NCI-H345 treated with DMSO at 0.1 percent for 48 hours (cell line): ENCODE measurements around the gene POLR3C.
"Not testable (repeated sequence)": the region's sequence is repeated elsewhere in the genome, so short reads cannot be mapped to it uniquely, and the experiment has no call there.

ENCODE experiments used
- DNase-seq: peaks from one replicate; lab custom pipeline; 2025; ENCODE audit not compliant: unreplicated experiment; lab: John Stamatoyannopoulos, UW

The POLR3C gene

DNA sequence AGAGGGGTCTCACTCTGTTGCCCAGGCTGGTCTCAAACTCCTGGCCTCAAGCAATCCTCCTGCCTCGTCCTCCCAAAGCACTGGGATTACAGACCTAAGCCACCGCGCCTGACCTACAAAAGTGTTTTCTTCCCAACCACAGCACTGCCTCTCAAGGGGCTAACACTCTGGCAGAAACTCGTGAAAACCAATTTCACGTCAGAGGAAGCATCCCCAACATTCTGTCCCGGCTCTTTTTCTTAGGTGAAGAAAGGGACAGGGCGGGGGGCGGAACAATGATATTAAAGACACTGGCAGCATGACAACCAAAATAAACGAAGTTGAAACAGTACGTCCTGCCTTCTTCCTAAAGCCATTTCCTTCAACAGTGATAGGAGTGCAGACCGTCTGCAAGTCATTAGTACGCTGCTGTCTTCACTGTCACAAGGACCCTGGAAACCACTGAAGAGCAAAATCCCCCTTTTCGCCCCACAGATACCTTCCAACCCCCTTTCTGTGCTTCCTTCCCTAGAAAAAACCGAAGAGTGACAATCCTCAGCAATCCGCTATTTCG is 1.1 kb upstream of the POLR3C start:
- DNase-seq, result not testable (repeated sequence)

DNA sequence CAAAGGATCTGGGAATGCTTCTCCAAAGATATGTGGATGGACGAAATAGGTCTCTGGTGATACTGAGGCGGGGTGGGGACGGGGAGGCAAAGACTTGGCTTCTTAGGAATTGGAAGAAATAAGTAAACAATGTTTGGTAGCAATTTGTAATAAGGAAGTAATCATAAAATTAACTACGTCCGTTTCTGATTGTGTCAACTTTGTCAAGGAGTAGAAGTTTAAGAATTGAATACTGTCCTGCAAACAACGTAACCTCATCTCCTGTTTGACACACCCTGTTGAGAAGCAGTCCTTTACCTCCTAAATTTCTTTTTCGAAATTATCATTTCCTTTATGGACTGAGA is 471 bp downstream of the POLR3C start:
- no peak for DNase-seq

DNA sequence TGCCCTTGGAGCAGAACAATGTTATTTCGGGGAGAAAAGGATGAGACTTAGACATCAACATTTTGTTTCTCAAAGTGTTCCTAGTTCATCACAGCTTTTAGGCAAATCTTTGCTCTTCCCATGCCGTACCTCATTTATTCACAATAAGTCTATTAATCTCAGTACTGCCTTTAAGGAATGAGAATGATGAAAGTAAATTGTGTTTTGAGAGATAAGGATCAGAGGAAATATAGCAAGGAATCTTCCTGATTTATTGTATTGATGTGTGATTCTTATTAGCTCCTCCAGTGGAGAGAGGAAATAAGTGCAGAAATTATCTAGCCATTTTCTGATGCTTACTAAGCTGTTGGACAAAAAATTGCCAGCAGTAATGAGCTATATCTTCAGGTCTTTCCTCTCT is 2.0 kb downstream of the POLR3C start:
- no peak for DNase-seq

DNA sequence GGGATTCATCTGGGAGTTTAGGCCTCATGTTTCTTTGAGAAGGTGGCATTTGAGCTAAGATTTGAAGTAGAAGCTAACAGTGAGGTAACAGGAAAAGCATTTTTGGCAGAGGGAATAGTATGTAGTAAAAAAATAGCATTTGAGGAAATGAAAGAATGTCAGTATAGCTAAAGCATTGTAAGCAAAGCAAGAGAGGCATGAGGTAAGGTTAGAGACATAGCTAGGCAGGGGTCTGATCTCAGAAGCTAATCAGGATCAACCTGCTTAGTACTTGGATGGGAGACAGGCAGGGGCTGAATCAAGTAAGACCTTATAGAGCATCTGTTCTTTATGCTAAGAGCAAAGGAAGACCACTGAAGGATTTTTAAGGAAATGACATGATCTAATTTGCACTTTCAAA is 4.0 kb downstream of the POLR3C start:
- no peak for DNase-seq

DNA sequence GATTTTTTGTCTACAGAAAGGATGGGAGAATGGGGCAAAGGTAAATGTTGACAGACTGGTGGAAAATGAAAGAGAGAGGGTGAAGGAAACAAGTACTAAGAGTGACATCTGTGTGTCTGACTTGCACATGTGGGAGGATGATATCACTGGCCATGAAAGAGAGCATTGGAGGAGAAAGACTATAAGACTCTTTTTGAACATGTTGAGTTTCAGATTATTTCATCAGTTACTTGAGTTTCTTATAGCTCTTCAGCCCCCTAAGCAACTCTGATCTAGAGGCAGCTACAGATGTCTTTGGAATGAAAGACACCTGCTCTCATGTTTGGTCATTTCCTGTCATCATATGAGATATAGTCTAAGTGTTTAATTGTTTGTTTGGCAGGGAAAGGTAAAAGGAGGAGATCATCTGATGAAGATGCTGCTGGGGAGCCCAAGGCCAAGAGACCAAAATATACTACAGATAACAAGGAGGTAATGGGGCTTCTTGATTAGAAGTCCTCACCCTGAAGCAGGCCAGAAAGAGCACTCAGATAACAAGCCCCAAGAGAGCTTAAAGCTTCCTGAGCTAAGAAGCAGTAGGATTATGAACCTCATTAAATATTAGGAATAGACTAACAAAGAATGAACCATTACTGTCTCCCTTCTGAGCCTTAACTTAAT is 4.5 kb downstream of the POLR3C start:
- DNase-seq, result no peak

DNA sequence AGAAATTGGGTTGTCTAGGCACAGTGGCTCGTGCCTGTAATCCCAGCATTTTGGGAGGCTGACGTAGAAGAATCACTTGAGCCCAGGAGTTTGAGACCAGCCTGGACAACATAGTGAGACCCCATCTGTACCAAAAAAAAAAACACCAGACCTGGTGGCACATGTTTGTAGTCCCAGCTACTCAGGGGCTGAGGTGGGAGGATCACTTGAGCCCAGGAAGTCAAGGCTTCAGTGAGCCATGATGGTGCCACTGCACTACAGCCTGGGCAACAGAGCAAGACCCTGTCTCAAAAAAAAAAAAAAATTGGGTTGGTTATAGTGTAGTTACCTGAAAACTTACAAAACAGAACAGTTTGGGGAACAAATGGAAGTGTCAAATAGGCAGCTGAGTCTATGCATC is 6.8 kb downstream of the POLR3C start:
- DNase-seq, result not testable (repeated sequence)

DNA sequence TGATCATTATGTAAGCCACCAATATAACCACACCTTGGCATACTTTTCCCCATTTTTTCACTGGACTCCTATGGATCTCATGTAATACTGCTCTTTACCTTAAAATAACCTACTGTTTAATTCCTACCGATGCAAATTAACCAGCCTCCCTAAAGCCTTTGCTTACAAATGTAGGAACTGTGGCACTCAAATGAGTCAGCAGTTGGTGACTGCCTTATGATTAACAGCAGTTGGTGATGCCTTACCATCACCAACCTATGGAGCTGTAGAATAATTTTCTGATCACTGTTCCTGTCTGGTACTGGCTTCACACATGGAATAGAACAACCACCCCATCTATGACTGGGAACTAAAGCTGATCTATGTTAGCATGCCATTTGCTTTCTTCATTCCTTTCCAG is 13.7 kb downstream of the POLR3C start:
- no peak for DNase-seq

DNA sequence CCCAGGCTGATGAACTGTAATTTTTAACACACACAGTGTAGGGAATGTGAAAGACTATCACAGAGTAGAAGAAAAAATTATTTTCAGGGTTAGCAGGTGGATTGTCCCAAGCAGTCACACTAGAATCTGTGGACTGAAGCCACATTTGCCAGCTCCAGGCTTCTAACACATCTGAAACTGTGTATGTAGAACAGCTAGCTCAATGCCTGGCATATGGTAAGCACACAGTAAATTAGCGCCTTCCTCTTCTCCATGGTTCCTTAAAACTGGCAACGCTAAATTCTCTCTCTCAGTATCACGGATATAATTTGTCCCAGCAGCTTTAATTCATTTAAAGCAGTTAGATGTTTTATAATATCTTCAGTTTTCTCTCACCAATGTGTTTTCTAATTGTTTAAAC is 19.0 kb downstream of the POLR3C start:
- DNase-seq, result no peak

DNA sequence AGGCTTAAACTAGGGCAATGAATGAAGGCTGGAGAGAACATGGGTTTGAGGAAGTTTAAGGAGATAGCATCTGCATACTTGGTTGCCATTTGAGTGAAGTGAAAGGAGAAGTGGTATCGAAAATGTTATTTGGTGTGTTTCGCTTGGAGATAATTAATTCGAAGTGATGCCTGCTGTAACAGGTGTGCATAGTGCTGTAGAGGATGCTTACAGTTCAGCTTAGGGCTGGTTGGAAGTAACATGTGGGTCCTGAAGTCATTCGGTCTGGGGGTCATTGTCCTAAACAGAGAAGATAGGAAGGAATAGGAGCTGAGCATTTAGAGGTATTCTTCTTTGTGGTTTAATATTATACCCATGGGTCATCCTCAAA is 21.1 kb downstream of the POLR3C start:
- no peak for DNase-seq

DNA sequence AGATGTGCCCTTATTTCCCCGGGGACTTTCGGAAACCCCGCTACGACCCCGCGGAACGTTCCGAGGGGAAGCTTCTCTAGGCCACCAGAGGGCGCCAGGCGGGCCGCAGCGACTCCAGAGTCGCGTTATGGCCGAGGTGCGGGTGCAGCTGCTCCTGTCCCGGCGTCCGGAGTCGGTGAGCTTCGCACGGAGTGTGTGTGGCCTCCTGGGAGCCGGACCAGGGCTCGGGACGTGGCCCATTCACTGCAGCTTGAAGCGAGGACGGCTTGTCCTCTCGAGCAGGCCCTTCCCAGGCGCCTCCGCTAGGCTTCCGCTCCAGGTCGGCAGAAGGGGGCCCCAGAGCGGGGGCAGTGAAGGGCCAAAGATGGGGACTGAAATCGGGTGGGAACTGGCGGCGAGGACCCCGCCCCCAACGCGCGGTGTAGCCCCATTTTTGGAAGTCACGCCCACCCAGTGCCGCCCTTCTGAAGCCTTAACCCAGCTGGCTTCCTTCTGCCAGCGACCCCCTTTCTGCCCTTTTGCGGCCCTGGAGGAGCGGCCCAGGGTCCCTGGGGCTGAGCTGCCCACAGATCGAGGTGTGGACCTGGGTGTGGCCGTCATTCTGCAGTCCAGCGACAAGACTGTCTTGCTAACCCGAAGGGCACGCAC is 21.6 kb downstream of the POLR3C start, which contains the start of gene NUDT17:
Gene NUDT17, plus strand, starts transcription at position 117 of the 648 bp plus-strand sequence. Its CDS starts 11 bp downstream, at position 128.
- peak; percentile 92 for DNase-seq

DNA sequence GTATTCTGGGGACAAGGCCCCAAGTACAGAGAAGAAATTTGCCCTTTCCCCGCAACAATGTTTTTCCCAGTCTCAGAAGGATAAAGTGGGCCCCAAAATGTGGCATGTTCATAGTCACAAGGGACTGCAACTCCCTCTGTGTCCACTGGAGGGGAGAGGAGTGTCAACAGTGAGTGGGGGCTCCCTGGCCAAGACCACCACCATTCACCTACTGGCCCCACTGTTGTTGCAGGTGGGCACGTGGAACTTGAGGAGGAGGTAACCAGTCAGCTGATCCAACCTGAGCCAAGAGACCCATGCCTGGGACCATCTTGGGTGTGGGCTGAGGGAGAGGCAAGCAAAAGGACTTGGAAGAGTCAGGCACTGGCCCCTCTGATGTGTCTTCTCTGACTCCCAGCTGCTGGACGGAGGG is 22.2 kb downstream of the POLR3C start:
- peak; percentile 34 for DNase-seq

DNA sequence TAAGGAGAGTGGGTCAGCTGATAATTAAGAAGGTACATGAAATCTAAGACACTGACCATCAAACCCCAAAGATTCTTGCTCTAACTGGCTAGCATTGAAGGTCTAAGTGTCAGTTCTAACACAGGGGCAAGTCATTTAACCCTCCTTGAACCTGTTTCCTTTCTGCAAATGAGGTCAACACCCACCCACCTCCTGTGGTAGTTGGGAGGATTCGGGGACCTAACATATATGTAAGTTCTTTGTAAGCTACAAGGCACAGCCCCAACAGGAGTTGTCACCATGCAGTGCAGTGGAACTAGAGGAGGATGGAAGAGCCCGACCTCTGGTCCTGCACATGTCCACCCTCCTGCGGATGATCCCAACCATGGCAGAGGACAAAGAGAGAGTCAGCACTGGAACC is 23.8 kb downstream of the POLR3C start:
- no peak for DNase-seq

DNA sequence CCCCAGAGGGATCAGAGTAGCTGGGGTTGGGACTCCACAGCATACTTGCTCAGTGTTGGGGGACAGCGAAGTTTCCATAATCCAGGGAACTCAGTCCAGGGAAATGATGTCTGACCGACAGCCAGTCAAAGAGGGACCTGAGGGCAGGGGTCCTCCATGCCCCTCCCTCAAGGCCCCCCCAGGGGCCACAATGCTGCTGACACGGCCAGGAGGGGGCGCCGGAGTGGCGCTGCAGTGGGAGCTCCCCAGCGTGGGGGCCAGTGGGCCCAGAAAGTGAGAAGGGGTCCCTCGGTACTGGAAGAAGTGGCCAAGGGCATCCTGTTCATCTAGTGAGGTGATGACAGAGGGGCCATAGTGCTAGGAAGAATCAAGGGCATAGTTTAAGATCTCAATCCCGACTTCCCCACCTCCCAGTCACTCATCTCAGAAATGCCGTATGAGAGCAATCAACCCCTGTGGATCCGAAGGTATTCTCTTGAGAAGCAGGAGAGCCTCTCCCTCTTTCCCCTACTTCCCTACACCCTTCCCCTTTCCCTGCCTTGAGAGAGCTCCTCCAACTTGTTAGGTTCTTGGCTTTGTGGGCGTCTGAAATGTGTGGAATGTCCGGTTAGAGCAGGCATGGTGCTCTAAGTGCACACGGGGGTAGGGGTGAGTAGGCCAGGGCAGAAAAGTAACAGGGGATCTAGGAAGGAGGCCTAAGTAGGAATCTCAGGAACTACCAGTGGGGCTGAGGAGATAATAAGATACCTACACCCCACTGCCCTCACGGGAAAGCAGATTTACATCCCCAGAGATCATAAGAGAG is 25.6 kb downstream of the POLR3C start:
- DNase-seq, result no peak

DNA sequence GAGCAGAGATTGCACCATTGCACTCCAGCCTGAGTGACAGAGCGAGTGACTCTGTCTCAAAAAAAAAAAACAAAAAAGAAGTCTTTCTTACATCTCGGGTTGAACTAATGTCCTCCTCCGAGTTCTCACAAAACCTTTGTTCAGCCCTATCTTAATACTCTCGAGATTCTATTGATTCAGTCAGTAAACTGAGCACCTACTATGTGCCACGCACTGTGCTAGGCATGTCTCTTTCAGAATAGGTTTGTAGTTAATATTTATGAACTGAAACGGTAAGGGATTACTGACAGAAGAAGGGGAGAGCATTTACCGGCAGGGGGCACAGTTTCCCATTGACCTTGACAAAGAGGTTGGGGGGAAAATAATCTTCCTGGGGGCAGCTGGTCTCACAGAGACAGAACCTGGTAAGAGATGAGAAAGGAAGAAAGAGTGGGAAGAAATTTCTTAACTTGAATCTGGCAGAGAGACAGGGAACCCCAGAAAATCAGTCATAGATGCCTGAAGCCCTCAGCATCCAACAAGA is 31.5 kb downstream of the POLR3C start:
- DNase-seq, result no peak

DNA sequence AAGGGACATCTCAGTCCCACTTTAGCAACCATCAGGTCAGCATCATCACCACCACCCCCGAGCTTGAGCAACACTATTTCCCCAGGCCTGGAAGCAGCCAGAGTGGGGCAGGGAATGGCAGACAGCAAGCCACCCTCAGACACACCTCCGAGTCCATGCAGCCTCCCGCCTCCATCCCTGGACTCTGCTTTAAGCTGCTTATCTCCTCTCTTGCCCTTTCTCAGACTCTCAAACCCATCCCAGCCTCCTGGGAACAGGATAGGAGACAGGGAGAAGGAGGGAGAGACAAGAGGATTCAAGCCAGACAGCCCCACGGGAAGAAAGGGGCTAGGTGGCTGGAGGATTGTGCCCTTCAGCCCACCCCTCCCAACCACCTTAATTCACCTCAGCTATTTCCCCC is 33.2 kb downstream of the POLR3C start:
- no peak for DNase-seq

DNA sequence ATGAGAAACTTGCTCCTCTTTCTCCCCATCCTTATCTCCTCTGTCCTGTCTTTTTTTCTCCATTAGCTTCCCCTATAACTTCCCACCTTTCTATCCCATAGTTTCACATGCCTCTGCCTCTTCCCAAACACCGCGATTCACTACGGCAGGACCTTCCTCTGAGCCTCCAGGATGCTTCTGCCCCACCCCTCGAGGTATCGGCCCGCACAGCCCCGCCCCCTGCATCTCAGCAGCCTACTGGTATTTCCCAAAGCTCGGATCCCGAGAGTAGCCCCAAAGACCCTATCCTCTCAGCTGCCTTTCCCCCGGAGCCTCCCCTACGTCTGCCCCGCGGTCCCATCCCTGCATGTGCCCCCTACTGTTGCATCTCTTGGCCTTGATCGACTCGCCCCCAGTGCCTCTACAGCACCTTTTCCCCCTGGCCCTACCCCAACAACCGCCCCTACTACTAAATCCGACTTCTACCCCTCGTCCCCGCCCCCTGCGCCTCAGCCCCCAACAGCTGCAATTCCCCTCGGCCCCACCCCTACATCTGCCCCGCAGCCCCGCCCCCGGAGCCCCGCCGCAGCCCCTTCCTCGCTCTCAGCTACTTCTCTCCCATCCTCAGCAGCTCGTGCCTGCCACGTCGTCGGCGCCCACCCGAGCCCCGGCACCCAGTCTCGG is 34.4 kb downstream of the POLR3C start:
- DNase-seq, result peak; percentile 88

DNA sequence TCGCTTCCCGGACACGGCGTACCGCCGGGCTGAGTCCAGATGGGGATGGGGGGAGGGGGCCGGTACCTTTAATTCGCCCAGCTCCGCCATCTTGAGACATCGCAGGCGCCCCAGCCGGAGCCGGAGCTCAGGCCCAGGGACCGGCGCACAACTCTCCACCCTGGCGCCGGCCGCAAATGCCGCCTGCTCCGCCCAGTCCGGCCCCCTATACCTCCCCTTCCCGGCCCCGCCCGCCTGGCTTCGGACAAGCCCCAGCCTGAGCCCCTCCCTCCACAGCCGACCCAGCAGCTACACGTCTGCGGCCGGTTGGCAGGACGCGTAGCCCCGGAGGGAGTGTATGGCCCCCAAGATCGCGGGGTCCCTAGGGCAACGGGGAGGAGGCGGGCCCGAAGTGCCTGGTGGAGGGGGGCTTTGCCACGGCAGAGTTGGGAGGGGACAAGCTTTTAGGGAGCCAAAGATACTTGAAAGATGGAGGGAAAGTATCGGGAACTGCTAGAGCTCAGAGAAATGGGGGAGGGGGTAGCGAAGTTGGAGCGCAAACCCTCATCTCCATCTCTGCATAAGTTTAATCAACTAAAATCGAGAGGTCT is 35.0 kb downstream of the POLR3C start, which contains the start of gene PIAS3:
Gene PIAS3, minus strand, starts transcription at position 181 of the 590 bp plus-strand sequence. Its CDS starts 91 bp downstream, at position 90.
- DNase-seq, result peak; percentile 99

DNA sequence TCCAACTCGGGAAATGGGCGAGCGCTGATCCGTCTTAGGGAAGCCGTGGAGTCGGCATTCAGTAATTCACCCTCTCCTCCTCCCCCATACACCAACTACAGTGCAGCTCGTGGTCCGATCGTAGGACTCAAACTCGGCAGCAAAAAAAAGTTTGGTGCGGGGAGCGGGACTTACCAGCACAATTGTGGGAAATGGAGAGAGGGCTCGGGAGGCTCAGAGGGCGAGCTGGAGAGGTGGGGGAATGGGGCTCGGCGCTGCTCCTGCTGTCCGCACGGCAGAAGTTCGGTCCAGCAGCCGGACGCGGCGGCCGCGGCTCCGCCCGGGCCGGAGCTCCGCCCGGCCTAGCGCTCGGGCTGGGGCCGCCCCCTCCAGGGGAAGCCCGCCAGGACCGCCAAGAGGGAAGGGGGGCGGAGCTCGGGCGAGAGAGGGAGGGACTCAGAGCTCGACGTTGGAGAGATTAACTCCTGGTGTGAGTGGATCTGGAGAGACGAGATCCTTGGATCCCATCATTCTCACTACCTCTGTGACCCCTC is 35.6 kb downstream of the POLR3C start:
- DNase-seq, result peak; percentile 97

DNA sequence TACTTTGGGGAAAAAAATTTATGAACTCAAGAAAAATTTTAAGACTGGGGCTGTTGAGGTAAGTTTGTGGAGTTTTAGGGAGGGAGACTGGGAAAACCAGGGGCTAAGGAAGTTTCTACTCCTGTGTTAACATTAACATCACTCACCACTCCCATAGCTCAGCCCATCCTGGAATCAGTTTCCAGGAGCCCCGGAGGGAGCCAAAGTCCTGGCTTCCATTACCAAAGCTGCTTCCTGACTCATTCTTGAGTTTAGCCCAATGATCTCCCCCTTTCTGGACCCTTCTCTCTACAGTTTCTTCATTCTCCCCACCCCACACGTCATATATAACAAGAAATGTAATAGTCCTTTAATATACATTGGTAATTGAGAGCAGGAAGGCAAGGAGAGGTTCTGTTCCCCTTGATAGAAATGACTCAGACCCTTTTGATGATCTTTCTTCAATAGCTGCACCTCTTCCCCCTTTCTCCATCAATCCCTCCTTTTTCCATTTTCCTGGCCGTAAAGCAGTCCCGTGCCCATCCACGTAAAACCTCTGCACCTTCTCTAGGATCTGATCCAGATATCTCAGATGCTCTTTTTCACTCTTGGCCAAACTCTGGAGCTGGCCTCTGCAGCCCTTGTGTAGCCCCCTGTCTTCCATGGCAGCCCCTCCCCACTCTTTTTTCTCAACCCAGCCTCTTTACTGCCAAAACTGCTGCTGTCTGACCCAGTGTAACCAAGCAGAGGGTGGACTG is 39.5 kb downstream of the POLR3C start:
- no peak for DNase-seq

DNA sequence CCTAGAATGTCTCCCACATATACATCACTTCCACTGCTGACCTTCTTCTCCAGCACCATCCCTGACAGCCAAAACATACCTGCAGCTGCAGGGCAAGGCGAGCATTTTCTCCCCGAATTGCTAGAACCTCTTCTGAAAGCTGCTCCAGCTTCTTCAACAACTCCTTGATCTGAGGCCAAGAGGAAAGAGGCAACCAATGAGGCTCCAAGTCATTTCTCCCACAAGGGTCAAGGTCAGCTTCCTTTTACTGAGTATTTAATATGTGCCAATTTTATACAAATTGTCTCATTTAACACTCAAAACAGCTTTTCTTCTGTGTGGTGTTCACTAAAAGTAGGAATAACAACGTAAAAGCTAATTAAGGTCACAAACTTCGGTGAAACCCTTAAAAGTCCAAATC is 44.2 kb downstream of the POLR3C start:
- no peak for DNase-seq
